VCaP (cell line): ENCODE results near the gene SBNO2.

Experiments used
- H3K27ac ChIP-seq: fragments of 450-650 bp; 2 replicates; pipeline ENCODE4 v1.5.1; 2017
- TF ChIP-seq, protein P1 (sequence below): fragments of 450-650 bp; conservative IDR thresholded peaks from 2 replicates; pipeline ENCODE4 v1.5.1; 2017; ENCODE audit warnings: mild to moderate bottlenecking, moderate library complexity

Gene SBNO2

GRCh38 chr19:1060689-1061088 is 113.4 kb downstream of the SBNO2 start:
- H3K27ac ChIP-seq, result no peak overlapping the region
- TF ChIP-seq, protein P1, sequence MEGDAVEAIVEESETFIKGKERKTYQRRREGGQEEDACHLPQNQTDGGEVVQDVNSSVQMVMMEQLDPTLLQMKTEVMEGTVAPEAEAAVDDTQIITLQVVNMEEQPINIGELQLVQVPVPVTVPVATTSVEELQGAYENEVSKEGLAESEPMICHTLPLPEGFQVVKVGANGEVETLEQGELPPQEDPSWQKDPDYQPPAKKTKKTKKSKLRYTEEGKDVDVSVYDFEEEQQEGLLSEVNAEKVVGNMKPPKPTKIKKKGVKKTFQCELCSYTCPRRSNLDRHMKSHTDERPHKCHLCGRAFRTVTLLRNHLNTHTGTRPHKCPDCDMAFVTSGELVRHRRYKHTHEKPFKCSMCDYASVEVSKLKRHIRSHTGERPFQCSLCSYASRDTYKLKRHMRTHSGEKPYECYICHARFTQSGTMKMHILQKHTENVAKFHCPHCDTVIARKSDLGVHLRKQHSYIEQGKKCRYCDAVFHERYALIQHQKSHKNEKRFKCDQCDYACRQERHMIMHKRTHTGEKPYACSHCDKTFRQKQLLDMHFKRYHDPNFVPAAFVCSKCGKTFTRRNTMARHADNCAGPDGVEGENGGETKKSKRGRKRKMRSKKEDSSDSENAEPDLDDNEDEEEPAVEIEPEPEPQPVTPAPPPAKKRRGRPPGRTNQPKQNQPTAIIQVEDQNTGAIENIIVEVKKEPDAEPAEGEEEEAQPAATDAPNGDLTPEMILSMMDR, result no peak

GRCh38 chr19:1058112-1058511 is 116.0 kb downstream of the SBNO2 start:
- no peak overlapping the region for H3K27ac ChIP-seq
- TF ChIP-seq, protein P1, result no peak
